ENCODE measurements around the gene USP36. TPM values are rescaled to one million over a fixed set of nuclear protein-coding genes. Genes with fewer than 3 reads are reported as not detected.
A peak's percentile ranks its signal among the peaks of the same experiment; 100 is the strongest.

The USP36 gene
- total and polyA plus RNA-seq, 9 of the 15 experiments (the other 6 are each of a cell fraction or from before 2014, with no cell fraction given): 6.4 to 72.8 (median 22.5) TPM

GRCh38 chr17:78840780-78841611 lies at the start of gene USP36 (continued):
- TF ChIP-seq MAFF (IDR thresholded peaks at IDR 0.05; ENCODE audit: low read length) (no peak), DMBX1 (CRISPR knock-in tag; IDR thresholded peaks at IDR 0.05; ENCODE audit: borderline replicate concordance) (0 out of 2 replicates have a peak, but pooled peaks have one; percentile 28), TRIM24 (IDR thresholded peaks at IDR 0.05) (peak in 1 of 2 experiments; percentile 21; a peak in 1 of 4 replicates), ZNF436 (CRISPR knock-in tag; IDR thresholded peaks at IDR 0.05) (no peak), NUFIP1 (IDR thresholded peaks at IDR 0.05; ENCODE audit: partially characterized antibody) (no peak), ZNF449 (CRISPR knock-in tag; IDR thresholded peaks at IDR 0.05) (no peak), PPARD (CRISPR knock-in tag; IDR thresholded peaks at IDR 0.05) (no peak), STAT6 (CRISPR knock-in tag; IDR thresholded peaks at IDR 0.05) (no peak), FOXO4 (CRISPR knock-in tag; IDR thresholded peaks at IDR 0.05) (no peak), CSDE1 (IDR thresholded peaks at IDR 0.05) (peak in 1 of 2 experiments; percentile 53; a peak in 1 of 4 replicates), RB1 (IDR thresholded peaks at IDR 0.05; ENCODE audit: low read depth) (peak; percentile 73; the same call in 1 of the 2 replicates), NCOA1 (IDR thresholded peaks at IDR 0.05; ENCODE audit: low read depth) (peak; percentile 96), ARNT (IDR thresholded peaks at IDR 0.05) (no peak), SMC3 (conservative IDR thresholded peaks at IDR 0.05; ENCODE audit: insufficient read depth, low read depth, low read length) (no peak), CREB5 (CRISPR knock-in tag; IDR thresholded peaks at IDR 0.05) (no peak), BDP1 (IDR thresholded peaks at IDR 0.05; ENCODE audit: insufficient read depth, insufficient read length) (no peak), TEAD4 (IDR thresholded peaks at IDR 0.05; ENCODE audit: low read length) (no peak), TEAD4 (CRISPR knock-in tag; IDR thresholded peaks at IDR 0.05; ENCODE audit: borderline replicate concordance) (no peak), XRCC4 (IDR thresholded peaks at IDR 0.05; ENCODE audit: extremely low read depth, insufficient read depth, insufficient read length) (no peak), ZNF644 (tag; IDR thresholded peaks at IDR 0.05; ENCODE audit: low read depth) (no peak), ZNF584 (CRISPR knock-in tag; IDR thresholded peaks at IDR 0.05; ENCODE audit: low read depth) (no peak), SMARCA4 (IDR thresholded peaks at IDR 0.05) (no peak)

Measured in K562 (cell line).